Hematopoietic multipotent progenitor cell treated with erythropoietin and hydrocortisone succinate and interleukin-3 and kit ligand, for 17 days (in vitro differentiated cells): ENCODE data around the gene AUTS2.

Experiments
- DNase-seq: peaks from one replicate; pipeline ENCODE4 v3.0.0-alpha.2; 2015; ENCODE audit warnings: low spot score

The AUTS2 gene

DNA sequence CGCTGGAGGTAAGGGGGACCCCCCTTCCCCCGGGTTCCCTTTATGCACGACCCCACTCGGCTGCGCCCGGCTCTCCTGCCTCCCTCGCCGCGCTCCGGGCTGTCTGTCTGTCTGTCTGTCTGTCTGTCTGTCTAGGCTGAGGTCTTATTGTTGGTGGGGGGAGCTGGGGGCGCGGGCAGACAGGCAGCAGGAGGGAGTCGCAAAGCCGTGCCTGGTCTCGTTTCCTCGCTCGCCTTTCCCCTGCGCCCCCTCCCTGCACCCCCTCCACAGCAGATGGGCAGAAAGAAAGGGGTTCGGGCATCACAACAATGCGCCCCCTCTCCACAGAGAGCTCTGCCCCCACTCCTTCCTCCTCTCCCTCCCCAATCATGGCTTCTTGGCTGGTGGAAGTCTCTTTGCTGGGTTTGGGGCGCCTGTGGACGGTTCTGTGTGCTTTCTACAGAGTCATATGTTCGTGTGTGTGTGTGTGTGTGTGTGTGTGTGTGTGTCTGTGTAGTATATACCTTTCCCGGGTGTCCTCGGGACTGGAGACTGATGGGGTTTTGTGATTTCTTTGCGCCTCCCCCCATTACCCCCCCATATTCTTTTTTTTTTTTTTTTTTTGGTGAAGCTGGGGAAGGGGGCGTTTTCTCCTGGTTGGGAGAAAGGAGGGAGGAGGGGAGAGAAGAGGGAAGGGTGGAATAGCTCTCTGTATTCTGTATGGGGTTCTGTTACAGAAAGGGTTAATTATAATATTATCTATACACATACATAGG lies 1.9 kb downstream of the AUTS2 start:
- DNase-seq, result no peak

DNA sequence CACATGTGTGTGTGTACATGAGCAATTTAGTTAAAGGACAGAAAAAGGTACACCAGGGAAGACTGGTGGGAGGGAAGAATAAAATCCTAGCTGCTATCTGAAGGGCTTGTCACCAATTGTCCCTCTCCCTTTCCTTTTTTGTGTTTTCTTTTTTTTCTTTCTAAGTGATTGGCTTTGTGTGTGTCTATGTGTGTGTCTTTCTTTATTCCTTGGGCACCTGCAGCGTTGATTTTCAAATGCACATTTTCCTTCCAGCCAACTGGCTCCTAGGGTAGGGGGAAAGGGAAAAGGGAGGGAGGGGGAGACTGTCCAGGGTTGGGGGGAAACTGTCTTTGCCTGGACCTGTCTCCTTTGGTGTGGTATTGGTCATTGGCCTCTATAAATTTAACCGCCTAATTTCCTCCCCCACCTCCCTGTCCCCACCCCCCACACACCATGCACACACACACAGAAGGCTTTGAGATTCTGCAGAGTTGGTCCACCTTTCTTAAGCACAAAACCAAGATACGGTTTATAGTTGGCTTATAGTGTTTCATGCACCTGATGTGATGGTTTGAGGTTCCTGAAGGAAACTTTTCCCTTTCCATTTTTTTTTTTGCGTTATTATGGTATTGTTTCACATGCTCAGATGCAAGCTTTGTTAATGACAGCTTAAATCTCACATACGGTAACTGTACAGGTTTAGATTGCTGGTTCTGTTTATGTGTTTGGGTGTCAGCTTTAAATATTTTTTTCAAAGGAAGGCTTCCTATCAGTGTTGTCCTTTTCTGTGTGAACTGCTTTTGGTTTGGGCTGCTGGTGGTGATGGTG lies 2.6 kb downstream of the AUTS2 start:
- no peak for DNase-seq

DNA sequence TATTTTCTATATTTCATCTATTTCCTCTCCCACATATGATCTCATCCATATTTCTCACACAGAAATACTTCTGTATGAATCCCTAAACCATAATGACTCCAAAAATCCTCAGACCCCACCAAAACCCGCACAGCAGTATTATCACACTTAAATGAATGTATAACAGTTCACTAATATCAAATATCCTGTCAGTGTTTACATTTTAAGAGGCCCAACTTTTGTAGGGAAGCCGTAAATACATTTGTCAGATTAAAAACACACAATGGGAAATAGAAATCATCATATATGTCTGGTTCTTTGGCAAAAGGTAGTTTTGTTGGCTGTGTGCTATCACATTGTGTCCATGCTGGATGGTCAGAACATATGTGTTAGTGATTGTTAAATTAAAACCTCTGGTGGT lies 4.2 kb downstream of the AUTS2 start:
- no peak for DNase-seq

DNA sequence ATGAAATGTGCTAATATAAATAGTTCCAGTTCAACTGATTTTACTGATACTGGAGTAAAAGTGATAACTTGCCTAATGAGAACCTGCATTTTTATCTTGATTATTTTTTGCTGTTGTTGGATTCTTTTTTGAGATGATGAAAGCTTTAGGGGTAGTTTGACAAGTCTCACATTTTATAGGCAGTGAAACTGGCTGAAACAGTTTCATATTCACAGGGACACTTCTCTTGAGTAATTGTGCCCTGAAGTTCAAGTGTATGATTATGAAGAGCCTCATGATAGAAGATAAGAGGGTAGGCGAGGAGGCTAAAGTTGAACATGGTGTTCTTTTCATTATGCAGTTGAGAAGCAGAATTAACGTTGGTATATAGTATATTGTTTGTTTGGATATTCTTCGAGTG lies 5.1 kb downstream of the AUTS2 start:
- no peak for DNase-seq

DNA sequence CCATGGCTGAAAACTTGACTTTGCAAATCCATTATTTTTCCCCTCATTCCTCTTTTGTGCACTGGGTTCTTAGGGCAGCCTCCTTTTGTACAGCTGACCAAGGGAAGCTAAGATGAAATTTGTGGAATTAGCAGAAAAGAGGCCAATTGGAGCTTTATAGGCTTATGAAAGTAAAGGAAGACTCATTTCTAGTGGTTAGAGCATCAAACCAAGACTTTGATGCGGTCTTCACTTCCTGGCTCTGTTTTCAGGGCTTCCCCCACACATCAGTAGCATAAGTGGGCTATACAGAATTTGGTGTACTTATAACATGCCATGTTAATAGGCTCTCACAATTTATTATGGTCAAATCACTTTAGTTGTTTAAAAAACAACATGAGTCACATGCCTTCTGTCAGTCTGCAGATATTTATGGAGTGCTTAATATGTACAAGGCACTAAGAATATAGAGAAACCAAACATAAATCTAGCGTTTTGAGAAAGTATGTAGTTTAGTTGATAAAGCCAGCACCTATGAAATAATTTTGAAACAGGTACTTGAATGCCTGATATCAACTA lies 5.7 kb downstream of the AUTS2 start:
- no peak for DNase-seq

DNA sequence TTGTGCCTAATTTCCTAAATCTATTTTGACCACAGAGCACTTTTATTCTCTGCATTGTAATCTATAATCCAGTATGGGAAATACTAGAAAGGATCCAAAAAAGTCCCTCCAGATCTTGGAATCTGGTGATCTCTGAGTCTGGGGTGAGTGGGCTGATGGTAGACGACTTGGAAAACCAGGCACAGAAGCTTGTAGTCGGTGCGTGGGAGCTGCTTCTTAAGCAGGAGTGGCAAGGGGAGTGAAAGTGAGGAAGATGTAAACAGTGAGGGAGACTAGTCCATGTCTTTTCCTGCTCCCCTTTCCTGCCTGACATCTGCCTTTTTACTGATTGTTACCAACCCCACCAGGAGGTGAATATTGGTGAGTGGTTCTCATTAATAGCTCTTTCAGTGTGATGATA lies 6.8 kb downstream of the AUTS2 start:
- no peak for DNase-seq

DNA sequence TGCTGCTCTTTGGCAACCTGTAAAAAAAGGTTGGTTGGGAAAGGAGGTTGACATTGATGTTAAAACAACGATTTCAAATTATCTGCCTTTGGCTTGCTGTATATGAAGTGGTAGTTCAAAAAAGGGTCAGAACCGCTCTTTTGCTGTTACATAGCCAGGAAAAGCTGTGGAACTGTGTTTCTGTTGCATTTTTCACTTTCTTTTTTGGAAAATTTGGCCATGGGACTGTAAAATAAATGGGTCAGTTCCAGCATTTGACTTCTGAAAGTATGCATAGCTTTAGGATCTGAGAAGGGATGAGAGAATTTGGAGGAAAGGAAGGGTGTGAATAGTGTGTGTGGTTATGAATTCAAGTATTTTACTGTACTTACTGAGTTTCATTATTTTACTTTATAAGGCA lies 7.3 kb downstream of the AUTS2 start:
- no peak for DNase-seq

DNA sequence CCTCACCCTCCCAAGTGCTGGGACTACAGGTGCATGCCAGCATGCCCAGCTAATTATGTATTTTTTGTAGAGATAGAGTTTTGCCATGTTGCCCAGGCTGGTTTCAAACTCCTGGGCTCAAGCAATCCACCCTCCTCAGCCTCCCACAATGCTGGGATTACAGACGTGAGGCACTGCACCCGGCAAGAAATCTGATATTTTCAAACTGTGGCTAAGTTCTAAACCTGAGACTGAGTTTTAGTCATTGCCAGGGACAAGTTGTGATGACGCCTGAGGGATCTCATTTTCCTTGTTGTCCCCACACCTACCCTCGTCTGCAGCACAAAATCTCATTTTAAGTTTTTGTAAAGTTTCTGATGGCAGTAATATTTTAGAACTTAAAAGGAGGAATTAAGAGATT lies 9.8 kb downstream of the AUTS2 start:
- no peak for DNase-seq

DNA sequence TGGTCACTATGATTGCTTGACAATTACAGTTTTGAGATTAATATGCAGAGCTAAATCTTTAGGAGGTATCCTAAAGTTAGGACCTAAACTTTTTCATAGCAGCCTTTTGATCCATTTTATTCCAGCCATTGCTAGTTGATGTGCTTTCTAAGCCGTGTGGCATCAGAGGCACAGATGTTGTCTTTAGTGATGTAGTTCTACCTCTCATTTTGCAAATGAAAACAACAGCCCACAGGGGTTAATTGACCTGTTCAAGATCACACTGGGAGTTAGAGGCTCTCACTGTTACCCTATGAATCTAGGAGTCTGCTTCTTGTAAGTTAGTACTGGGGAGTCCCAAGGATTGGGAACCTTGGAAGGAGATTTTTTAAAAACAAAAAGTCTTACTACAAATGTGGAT lies 10.6 kb downstream of the AUTS2 start:
- DNase-seq, result no peak

DNA sequence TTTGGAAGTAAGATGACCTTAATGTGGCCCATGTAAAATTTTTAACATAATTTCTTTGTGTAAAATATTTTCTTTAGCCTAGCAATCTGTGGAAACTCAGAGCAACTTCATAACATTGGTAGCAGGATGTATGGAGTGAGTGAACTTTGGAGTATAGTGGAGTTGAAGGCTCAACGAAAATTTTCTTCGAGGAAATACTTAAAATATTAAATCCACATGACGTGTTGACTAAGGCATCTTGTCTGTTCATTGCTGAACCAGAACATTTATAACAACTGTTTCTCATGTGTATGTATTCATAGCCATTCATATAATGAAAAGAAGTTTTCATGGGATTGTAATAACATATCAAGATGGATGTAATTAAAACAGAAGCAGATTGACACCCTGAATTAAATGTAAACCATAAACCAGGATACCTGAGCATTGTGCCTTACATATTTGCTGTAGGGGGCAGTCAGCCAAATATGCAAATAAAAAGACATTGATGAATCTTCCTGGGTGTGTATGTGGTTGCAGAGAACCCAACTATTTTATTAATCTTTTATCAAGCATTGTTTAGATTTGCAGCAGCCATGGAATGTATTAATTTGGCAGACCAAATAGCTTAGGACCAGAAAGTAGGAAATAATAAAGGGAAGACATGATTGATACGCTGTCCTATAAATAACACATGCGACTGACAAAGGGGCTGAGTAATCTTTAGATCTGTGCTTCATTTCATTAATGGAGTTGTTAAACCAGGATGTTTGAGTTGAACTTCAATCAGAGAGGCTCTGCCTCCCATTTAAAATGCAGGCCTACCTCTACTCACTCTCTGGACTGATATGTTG lies 11.5 kb downstream of the AUTS2 start:
- DNase-seq, result no peak

DNA sequence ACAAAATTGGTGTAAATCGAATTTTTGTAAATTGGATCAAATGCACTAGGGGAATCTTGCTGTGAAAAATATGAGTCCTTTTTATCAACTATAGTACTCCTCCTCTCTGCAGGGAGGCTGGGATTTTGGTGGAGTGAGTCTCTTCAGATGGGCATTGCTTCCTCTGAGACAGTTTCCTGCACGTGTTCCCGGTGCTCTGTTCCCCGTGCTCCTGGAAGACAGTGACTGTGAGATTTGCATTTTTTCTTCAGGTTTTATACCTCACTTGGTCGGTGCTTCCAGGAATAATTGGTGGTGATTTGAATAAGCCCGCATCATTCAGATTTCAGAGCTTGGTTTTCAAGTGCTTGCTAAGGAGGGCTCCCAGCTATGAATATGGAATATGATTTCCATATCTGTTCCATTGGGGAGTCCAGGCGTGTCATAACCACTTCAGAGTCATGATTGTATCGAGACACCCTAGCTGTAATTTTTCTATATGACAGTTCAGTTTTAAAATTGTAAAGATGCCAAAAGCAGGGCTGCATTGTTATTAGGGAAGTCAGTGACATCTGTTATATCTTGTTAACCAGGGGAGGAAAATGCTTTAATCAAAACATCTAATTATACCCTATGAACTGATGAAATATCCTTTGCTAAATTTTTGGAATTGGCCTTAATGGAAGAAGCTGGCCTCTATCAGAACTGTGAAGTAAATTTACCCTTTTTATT lies 12.3 kb downstream of the AUTS2 start:
- DNase-seq, result no peak

DNA sequence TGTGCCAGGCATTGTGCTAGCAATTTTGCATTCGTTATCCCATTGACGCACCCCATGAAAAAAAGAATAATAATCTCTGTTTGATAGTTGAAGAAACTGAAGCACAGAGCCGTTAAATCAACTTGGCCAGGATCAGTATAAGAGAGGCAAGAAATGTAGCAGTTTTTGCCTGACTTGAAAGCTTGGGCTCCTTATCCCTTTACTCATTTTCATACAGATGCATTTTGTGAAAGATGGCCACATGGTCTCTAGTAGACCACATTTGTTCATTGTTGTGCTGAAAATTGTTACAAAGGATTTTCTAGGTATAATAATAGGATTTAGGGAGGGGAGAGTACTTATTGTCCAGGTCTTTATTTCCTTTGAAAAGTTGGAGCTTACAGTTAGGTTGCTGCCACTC lies 14.7 kb downstream of the AUTS2 start:
- no peak for DNase-seq

DNA sequence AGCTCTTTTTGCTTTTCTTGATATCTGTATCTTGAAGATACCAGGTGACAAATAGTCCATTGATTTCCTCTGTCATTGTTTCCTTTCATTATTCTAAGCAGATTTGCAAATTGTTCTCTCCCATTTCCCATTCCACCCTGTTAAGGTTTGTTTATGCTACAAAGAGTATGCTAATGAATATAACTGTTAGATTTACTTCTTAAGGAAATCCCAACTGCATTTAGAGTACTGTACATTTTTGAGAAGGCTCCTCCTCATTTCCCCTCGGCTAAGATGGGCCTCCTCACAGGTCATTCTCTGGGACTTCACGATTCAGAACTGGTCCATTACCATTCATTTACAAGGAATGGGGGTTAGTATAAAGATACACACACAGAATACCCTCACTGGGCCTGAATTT lies 15.6 kb downstream of the AUTS2 start:
- DNase-seq, result no peak

DNA sequence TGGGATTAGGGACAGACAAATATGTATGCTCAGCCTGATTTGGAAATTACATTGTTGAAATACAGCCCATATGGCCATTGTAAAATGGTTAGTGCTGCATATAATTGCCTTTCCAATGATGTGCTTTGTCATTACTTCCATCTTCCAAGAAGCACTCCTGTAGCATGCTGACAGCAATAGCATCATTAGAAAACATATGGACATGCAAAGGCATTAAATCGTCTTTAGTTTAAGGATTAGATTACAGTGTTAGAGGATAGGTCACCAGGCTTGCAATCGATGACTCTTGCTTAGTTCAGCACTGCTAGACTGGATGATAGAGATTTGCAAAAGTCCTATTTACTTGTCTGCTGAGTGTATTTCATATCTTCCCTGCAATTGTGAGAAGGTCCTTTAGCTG lies 17.4 kb downstream of the AUTS2 start:
- DNase-seq, result no peak

DNA sequence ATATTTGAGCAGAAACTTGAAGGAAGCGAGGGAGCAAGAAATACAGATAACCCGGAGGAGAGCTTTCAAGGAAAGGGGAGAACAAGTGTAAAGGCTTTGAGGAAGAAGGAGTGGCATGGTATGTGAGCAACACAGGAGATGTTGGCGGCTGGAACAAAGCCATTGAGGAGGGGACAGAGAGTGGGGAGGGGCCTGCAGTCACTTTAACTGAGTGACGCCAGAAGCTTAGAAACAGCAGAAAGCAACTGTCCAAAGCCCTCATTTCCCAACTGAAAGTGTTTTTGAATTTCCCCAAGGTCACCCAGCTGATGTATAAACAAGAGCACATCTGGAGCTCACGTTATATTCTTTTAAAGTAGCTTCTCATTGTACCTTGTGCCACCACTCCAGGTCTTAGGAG lies 19.1 kb downstream of the AUTS2 start:
- DNase-seq, result no peak

DNA sequence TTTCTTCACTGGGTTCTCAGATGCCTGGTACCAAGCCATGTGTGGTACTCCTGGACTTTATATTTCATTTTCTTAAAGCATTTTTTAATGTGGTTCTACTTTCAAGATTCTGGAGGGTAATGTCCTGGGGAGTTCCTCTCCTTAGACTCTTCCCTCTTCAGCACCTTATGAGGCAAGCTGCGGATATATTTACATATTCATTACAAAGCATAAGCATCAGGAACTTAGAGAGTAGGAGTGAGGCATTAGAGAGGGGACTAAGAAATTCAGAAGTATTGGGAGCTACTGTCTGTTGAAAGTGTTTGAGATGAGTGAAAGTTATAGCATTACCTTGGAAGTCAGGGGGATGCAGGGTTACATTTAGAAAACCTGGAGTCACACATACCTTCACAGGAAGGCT lies 20.8 kb downstream of the AUTS2 start:
- no peak for DNase-seq

DNA sequence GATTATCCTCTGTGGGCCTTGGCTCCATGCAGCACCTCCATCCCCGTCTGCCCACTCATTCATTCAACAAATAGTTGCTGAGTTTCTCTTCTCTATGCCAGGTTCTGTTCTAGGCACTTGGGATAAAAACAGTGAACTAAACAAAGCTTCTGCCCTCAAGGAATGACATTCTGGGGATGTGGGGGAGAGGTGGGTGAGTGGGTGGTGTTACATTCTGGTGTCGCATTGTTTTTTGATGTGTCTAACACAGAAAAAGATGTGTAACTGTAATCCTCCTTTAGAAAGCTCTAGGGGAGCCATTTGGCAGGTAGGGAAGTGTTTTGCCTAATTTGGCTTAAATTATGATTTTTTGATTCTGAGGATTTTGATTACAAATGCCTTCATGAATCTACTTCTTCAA lies 21.4 kb downstream of the AUTS2 start:
- no peak for DNase-seq

DNA sequence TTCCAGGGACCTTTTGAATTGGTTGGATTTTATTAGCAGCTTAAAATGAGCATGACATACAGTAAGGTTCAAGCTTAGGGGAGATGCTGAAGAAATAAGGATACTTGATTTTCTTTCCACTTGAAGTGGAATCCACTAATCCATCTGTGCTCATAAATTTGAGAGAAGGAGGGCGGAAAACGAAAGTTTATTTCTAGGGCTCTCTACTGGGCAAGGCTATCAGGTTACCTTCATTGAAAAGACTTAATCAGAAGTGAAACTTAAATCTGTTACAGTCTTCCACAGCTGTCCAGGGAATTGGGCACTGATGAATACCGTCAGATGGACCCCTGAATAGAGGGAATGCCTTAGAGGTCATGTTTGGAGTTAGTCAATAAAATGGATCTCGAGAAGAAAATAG lies 21.8 kb downstream of the AUTS2 start:
- no peak for DNase-seq

DNA sequence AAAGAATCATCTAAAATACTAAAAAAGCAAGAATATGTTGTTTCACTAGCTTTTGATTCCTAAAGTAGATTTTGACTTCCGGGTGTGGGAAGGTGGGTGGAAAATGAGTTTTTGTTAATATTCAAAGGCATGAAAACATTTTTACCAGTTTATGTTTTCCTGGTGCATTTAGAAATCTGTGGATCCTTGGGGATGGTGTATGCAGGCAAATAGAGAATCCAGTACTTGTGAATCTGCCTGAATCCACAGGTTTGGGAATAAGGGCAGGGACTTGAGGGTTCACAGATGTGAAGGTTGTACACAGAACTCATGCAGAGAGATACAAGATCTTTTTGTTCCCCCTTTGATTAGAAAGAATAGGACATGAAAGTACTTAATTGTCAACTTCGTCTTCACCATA lies 22.4 kb downstream of the AUTS2 start:
- no peak for DNase-seq

DNA sequence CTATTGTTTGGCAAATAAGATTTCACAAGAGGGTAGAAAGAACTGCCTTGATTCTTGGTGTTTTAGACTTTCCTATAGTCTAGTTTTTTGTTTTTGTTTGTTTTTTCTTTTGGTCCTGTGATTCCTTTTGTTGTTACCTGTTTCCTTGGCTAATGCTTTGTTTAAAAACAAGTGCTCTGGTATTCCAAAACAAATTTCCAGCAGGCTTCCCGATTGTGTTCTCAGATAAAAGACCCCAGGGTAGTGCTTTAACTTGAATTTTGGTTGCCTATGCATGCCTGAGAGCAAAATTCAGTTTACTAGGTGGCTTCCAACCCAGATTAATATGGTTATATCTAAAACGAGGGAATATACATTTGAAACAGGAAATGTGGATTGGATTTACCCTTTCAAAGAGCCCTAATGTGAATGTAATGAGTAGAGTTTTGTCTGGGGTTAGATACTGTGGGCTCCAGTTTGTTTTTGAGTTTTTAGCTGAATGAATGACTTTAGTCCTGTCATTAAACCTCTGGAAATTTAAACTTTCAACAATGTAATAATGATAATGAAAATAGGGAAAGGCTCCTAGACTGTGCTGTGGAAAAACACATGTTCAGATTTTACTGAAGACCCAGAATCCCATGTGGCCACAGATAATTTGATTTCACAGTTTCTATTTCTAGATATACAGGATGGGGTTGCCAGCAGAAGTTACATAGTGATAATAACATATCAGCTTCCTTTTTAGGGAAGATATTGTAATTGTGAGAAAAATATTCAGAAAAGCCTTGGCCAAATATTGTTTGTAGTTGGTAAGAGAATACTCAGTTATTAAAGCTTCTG lies 23.9 kb downstream of the AUTS2 start:
- DNase-seq, result no peak

DNA sequence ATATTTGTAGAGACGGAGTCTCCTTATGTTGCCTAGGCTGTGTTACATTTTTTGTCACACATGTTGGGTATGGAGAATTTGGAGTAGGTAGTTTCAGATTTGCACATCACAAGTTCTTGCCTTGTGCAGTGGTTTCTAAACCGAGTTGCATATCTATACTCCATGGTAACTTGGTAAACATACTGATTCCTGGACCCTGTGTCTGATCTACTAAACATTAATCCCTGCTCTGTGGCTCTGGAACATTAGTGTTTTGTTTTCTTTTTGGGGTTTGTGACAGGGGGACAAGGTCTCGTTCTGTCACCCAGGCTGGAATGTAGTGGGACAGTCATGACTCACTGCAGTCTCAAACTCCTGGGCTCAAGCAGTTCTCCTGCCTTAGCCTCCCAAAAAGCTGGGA lies 24.7 kb downstream of the AUTS2 start:
- DNase-seq, result no peak
